GM18508 (cell line): ENCODE results near the gene OBI1.

Experiments used
- ATAC-seq: cut with Tn5 transposase; IDR thresholded peaks from one replicate; pipeline ENCODE4 v1.9.1; 2021; ENCODE audit warnings: moderate number of reproducible peaks; ENCODE audit not compliant: insufficient read depth, unreplicated experiment

Gene OBI1

GRCh38 chr13:78606471-78607408 lies 52.2 kb downstream of the OBI1 start:
- no peak for ATAC-seq

- no peak for ATAC-seq
Measured at GRCh38 chr13:78604782-78605611, 54.0 kb downstream of the OBI1 start.

GRCh38 chr13:78603240-78603957 lies 55.6 kb downstream of the OBI1 start, which contains the start of gene POU4F1:
POU4F1 (minus strand) TSS chr13:78603552; CDS start chr13:78603326, 226 bp downstream.
- peak; percentile 63 for ATAC-seq

GRCh38 chr13:78602561-78603239 lies 56.3 kb downstream of the OBI1 start:
- ATAC-seq = no peak

GRCh38 chr13:78601874-78602560 lies 56.9 kb downstream of the OBI1 start:
- ATAC-seq = no peak

- ATAC-seq = no peak
Measured at GRCh38 chr13:78601124-78601873, 57.7 kb downstream of the OBI1 start.

GRCh38 chr13:78600280-78600883 lies 58.6 kb downstream of the OBI1 start:
- no peak for ATAC-seq

- no peak for ATAC-seq
Measured at GRCh38 chr13:78599645-78600279, 59.2 kb downstream of the OBI1 start.

GRCh38 chr13:78598966-78599644 lies 59.9 kb downstream of the OBI1 start:
- no peak for ATAC-seq

GRCh38 chr13:78598116-78598781 lies 60.7 kb downstream of the OBI1 start:
- no peak for ATAC-seq

GRCh38 chr13:78597602-78597932 lies 61.4 kb downstream of the OBI1 start:
- no peak for ATAC-seq

- no peak for ATAC-seq
Measured at GRCh38 chr13:78596736-78597601, 62.0 kb downstream of the OBI1 start.

- no peak for ATAC-seq
Measured at GRCh38 chr13:78596399-78596735, 62.6 kb downstream of the OBI1 start.

- ATAC-seq = no peak
Measured at GRCh38 chr13:78595495-78596398, 63.2 kb downstream of the OBI1 start.

- ATAC-seq = no peak
Measured at GRCh38 chr13:78594456-78594975, 64.4 kb downstream of the OBI1 start.
